ENCODE data around the gene ZNF117.

DNA sequence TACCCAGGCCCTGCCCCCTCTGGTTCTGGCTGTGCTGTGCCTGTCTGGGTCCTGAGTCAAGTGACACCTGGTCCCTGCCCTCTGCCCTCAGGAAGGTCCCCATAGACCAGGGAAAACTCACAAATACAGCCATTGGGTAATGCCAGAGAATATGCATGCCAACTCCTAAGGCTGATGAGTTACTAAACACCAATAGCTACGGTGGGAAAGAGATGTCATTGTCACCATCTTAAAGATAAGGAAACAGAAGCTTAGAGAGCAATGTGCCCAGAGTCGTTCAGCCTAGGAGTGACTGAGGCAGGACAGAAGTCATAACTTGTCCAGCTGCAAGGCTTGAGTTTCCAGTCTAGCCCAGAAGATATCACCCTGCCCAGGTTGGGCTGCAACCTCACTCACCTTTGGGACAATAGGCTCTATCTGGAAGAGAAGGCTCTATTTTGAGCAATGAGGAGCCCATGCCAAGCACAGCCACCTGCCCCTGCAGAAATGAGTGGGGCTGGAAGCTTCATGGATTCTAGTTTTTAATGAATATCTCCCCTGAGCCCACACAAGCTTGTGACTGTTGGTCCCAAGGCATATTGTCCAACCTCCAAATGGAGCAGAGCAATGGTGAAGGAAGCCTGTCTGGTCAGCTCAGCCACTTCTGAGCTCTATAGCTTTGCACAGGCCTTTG, 45.2 kb downstream of the ZNF117 start:
- TF ChIP-seq REST (IDR thresholded peaks at IDR 0.05; ENCODE audit: insufficient replicate concordance, low read depth), result no peak
- no peak for TF ChIP-seq POLR2AphosphoS5 (IDR thresholded peaks at IDR 0.05; ENCODE audit: low read depth)
- TF ChIP-seq, protein P1, sequence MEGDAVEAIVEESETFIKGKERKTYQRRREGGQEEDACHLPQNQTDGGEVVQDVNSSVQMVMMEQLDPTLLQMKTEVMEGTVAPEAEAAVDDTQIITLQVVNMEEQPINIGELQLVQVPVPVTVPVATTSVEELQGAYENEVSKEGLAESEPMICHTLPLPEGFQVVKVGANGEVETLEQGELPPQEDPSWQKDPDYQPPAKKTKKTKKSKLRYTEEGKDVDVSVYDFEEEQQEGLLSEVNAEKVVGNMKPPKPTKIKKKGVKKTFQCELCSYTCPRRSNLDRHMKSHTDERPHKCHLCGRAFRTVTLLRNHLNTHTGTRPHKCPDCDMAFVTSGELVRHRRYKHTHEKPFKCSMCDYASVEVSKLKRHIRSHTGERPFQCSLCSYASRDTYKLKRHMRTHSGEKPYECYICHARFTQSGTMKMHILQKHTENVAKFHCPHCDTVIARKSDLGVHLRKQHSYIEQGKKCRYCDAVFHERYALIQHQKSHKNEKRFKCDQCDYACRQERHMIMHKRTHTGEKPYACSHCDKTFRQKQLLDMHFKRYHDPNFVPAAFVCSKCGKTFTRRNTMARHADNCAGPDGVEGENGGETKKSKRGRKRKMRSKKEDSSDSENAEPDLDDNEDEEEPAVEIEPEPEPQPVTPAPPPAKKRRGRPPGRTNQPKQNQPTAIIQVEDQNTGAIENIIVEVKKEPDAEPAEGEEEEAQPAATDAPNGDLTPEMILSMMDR (IDR thresholded peaks at IDR 0.05; ENCODE audit: insufficient read depth, low read length), result no peak

Measured in HL-60 (cell line).